ENCODE data around the gene SRRM5.
A peak's percentile ranks its signal among the peaks of the same experiment; 100 is the strongest.
"Not testable (repeated sequence)": the region's sequence is repeated elsewhere in the genome, so short reads cannot be mapped to it uniquely, and the experiment has no call there.

The SRRM5 gene, protein sequence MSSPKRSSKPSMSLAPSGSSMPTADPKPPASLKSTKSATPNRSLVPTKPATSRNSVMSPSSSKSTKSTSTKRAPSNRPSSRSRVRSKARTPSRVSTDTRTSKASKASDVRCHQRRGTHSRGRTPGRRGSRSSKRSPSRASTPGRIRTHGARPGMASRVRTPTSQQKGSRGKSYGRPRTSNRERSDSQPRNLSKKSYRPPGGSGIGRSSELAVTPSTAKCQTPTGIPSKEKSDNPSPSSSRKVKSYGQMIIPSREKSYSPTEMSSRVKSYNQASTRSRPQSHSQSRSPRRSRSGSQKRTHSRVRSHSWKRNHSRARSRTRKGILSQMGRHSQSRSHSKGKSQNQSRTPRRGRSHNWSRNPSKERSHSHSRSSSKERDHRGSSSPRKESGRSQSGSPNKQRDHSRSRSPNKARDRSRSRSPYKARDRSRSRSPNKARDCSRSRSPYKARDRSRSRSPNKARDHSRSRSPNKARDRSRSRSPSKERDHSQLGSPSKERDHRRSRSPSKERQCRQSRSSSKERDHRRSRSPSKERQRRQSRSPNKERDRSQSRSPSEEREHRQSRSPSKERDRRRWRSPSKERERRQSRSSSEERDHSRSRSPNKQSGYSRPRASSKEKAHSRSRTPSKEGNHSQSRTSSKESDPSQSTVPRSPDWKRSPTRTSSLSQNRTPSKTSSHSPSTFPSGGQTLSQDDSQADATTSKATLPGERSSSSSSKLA

GRCh38 chr19:43611788-43612187, at the start of gene SRRM5:
SRRM5 (plus strand) TSS chr19:43612088; CDS start chr19:43612122, 34 bp downstream.
- no peak for DNase-seq (ENCODE audit: low spot score)

DNA sequence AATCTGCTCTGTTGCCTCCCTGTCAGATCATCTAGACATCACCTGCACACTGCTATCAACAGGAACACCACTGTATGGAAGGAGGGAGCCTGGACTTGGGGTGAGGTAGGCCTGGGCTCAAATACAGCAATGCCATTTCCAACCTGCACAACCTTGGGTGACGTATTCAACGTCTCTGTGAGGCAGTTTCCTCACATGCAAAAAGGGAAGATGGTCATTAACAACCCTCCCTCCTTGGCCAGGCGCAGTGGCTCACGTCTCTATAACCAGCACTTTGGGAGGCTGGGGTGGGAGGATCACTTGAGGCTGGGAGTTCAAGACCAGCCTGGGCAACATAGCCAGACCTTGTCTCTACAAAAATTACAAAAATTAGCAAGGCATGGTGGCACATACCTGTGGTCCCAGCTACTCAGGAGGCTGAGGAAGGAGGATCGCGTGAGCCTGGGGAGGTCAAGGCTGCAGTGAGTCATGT, 49.6 kb upstream of the SRRM5 start:
- no peak for DNase-seq (ENCODE audit: low spot score)

DNA sequence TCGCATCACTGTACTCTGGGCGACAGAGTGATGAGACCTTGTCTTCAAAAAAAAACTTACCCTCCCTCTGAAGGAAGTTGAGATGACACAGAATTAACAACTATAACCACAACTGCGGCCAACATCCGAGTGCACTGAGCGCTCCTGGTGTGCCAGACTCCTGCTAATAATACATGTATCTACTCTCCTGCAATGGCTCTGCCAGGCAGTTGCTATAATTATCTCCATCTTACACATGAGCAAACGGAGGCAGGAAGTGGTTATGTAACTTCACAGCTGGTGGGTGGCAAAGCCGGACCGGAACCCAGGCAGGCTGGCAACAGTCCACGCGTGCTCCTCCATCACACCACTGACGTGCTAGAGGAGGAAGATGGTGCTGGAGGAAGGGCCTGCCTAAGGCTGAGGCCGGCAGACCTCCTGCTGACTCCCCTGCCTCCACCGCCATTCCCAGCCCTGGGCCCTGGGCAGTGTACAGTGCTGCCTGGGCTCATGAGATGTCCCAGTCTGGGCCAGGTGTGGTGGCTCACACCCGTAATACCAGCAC, 49.1 kb upstream of the SRRM5 start:
- DNase-seq (ENCODE audit: low spot score), result no peak

DNA sequence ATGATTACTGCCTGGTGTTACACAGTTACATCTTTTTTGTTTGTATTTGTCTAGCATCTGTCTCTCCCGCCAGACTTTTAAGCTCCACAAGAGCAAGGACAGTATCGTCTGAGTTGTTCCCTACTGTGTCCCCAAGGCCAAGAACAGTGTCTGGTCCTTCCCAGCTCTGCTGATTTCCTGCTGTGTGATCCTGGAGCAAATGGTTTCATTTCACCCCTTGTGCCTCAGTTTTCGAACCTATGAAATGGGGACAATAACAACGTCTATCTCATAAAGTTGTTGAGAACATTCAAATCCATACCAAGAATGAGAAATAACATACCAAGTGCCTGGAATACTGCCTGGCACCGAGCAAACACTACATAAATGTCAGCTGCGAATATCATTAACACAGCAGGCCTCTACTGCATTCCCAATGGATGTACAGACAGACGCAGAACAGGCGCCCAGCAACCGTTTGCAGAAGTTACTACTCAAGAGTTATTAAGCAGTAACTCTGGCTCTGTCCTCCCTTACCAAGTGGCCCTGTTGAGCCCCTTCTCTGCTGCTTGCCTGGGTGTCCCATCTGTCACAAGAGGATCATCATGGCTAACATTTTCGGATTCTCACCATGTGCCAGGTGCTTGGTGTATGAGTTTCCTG, 48.0 kb upstream of the SRRM5 start:
- DNase-seq (ENCODE audit: low spot score), result no peak

- no peak for DNase-seq (ENCODE audit: low spot score)
These were observed 47.1 kb upstream of the SRRM5 start for GRCh38 chr19:43564800-43565199.

GRCh38 chr19:43569657-43570056, 42.2 kb upstream of the SRRM5 start:
- no peak for DNase-seq (ENCODE audit: low spot score)

DNA sequence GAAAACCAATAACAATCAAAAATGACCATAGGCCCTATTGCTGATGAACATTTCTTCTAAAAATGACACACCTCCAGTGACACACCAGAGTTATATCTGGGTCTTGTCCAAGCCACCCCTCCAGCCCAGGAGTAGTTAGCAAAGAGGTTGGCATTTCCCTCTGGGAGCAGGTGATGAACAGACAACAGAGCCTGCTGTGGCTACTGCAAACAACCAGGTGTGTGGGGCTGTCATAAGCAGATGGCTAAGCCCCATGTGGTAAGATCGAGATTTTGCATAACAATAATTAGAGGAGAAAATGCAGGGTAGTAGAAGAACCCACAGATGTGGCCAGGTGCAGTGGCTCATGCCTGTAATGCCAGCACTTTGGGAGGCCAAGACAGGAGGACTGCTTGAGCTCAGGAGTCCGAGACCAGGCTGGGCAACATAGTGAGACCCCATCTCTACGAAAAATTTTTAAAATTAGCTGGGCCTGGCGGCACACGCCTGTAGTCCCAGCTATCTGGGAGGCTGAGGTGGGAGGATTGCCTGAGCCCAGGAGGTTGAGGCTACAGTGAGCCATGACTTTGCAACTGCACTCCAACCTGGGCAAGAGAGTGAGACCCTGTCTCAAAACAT, 41.6 kb upstream of the SRRM5 start:
- DNase-seq (ENCODE audit: low spot score), result no peak

DNA sequence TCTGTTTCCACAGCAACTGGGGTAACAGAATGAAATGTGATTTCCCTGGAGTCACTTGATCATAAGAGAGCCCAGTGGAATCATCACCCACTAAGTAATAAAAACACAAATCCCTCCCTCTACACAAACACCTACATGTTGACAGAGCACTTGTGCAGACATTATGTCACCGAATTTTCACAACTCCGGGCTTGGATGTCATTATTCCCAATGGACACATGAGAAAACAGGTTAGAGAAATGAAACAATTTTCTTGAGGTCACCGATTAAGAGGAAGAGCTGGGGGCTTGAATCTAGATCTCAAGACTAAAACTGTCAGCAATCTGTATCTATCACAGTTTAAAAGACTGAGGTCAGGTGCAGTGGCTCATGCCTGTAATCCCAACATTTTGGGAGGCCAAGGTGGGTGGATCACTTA, 39.7 kb upstream of the SRRM5 start:
- no peak for DNase-seq (ENCODE audit: low spot score)

GRCh38 chr19:43574424-43575155, 37.3 kb upstream of the SRRM5 start:
- DNase-seq (ENCODE audit: low spot score), result no peak

DNA sequence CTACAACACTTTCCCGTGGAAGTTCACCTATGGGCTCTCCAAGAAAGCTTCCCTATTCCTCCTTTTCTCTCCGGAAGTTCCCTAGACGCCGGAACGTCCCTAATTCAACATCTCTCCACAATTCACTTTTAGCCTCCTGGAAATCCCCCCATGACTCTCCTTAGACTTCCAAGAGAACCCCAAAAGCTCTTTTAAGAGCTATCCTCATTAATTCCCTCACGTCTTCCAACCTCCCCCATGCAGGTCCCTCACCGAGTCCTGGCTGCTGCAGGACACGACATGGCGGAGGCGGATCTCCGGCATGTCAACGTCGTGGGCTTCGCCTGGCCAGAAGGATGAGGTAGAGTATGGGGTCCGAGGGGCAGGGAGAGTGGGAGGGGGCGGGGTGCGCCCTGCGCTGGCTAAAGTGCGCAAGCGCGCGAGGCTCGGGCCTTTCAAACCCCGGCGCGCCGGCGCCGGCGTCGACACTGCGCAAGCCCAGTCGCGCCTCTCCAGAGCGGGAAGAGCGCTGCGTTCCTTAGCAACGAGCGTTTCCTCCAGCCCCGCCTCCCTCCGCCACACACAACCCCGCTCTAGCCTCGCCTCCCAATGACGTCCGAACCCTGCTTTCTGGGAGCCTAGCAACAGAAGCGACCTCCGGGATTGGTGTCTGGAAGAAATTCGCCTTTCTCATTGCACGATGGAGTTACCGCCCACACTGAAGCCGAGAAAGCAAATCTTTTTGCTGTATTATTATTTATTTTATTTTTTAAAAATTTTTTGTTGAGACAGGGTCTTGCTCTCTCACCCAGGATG, 36.5 kb upstream of the SRRM5 start, which contains the start of the genes PINLYP and XRCC1:
TSS of gene PINLYP (plus strand) at position 646 of the 795 bp plus-strand sequence. CDS start 1,391 bp downstream, outside the sequence.
TSS of gene XRCC1 (minus strand) at position 372 of the 795 bp plus-strand sequence. CDS start at position 303, 69 bp downstream.
- DNase-seq (ENCODE audit: low spot score), result peak; percentile 97

- DNase-seq (ENCODE audit: low spot score), result no peak
These were observed 35.7 kb upstream of the SRRM5 start for GRCh38 chr19:43575955-43576878.

GRCh38 chr19:43578787-43579186, 33.1 kb upstream of the SRRM5 start:
- no peak for DNase-seq (ENCODE audit: low spot score)

DNA sequence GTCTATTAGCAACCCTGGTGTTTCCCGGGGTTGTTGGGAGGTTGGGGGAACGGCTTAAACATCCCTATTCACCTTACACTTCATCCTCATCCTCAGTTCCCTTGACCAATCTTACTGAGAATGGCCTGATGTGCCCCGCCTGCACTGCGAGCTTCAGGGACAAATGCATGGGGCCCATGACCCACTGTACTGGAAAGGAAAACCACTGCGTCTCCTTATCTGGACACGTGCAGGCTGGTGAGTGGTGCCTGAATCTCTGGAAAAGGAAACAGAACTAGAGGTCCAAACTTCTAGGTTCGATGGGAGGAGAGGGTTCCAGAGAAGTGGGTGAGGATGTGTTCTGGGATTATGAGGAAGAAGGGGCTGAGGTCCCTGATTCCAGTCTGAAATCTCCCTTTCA, 30.4 kb upstream of the SRRM5 start:
- DNase-seq (ENCODE audit: low spot score), result no peak

- no peak for DNase-seq (ENCODE audit: low spot score)
These were observed 29.4 kb upstream of the SRRM5 start for GRCh38 chr19:43582495-43582894.

DNA sequence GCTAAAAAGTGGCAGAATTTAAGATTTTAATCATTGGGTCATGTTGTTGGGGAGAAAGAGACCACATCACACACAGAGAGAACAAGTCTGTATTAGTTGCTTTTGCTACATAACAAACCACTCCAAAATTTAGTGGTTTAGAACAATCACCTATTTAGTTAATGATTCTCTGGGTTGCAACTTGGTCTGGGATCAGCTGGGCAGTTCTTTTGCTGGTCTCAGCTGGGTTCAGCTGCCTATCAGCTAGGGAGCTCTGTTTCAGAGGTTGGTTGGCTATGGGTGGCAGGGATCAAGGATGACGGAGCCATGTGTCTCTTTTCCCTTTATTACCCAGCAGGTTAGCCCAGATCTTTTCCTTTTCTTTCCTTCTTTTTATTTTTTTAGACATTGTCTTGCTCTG, 27.4 kb upstream of the SRRM5 start:
- no peak for DNase-seq (ENCODE audit: low spot score)

DNA sequence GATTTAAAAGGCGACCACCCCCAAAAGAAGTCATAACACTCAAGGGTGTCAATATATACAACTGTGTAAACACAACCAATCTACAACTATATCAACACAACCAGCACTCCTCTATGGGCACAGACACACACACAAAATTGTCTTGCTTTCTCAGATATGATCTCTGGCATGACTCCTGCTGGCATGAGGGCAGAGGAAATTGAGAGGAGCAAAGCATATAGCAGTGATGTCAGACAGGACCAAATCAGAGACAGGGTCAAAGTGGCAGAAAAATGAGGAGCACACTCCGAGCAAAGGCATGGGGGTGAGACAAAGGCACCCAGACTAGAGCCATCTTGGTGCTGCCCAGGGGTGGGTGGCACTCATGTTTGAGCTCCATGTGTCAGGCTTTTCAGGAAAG, 25.5 kb upstream of the SRRM5 start:
- no peak for DNase-seq (ENCODE audit: low spot score)

DNA sequence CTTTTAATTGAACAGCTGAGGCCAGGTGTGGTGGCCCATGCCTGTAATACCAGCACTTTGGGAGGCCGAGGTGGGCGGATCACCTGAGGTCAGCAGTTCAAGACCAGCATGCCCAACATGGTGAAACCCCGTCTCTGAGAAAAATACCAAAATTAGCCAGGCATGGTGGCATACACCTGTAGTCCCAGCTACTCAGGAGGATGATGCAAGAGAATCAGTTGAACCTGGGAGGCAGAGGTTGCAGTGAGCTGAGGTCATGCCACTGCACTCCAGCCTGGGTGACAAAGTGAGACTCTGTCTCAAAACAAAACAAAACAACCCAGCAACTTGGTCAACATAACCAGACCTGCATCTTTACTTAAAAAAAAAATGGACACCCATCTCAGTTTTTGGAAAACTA, 24.9 kb upstream of the SRRM5 start:
- not testable (repeated sequence) for DNase-seq (ENCODE audit: low spot score)

GRCh38 chr19:43589277-43589676, 22.6 kb upstream of the SRRM5 start:
- DNase-seq (ENCODE audit: low spot score), result no peak

DNA sequence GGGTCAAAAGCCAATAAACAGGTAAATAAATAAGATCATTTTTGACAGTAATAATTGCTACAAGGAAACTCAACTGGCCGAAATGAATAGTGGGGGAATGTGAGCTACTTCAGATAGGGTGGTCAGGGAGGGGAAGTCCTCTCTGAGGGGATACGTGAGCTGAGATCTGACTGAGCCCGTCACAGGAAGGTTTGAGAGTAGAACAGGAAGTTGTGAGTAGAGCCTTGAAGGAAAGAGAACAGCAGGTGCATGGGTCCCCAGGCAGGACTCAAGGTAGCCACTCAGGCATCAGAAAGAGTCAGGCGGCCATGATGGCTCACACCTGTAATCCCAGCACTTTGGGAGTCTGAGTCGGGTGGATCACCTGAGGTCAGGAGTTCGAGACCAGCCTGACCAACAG, 22.2 kb upstream of the SRRM5 start:
- no peak for DNase-seq (ENCODE audit: low spot score)
